H1 (cell line): Measurements from ENCODE around the gene BICD1. TPM values are rescaled to one million over a fixed set of nuclear protein-coding genes. Genes with fewer than 3 reads are reported as not detected.

Experiments used
- CTCF ChIA-PET: fragments of 300-600 bp; sonication (Branson Sonifier 250); formaldehyde crosslinking; loops from one replicate; lab custom pipeline; 2021; ENCODE audit not compliant: partially characterized antibody; lab: Charles Lee
- POLR2A ChIA-PET: fragments of 300-600 bp; sonication (Branson Sonifier 250); formaldehyde crosslinking; loops from one replicate; lab custom pipeline; 2021; ENCODE audit warnings: inconsistent platforms; ENCODE audit not compliant: partially characterized antibody; lab: Charles Lee
- DNase-seq, 2 experiments: peaks; one replicate each; pipeline versions ENCODE4 v3.0.0 to v3.0.0-alpha.2; 2010 to 2022; ENCODE audit warnings: low spot score in 2 of 2, low read depth in 1 of 2, mixed read lengths in 1 of 2
- FAIRE-seq: peaks from 2 replicates; lab custom pipeline; 2011; peaks lifted over from hg19 to GRCh38; lab: Jason Lieb, UNC
- H2AFZ ChIP-seq: 2 replicates; pipeline ENCODE4 v1.8.1; 2012; ENCODE audit warnings: low read length, inconsistent platforms
- H2AK5ac ChIP-seq: 2 replicates; pipeline ENCODE4 v1.6.1; 2013; ENCODE audit warnings: low read depth, low read length
- H2BK120ac ChIP-seq: replicated peaks from 2 replicates; pipeline ENCODE3; 2013; ENCODE audit warnings: low read depth, low read length, inconsistent platforms
- H2BK12ac ChIP-seq: 2 replicates; pipeline ENCODE4 v1.6.1; 2013; ENCODE audit warnings: low read depth, low read length
- H2BK15ac ChIP-seq: 2 replicates; pipeline ENCODE4 v1.6.1; 2013; ENCODE audit warnings: low read length
- H2BK20ac ChIP-seq: 2 replicates; pipeline ENCODE4 v1.6.1; 2013; ENCODE audit warnings: low read length
- H2BK5ac ChIP-seq: 2 replicates; pipeline ENCODE4 v1.6.1; 2013; ENCODE audit warnings: low read depth, low read length
- H3K14ac ChIP-seq: 2 replicates; pipeline ENCODE4 v1.6.1; 2013; ENCODE audit warnings: inconsistent platforms; ENCODE audit not compliant: insufficient read length
- H3K18ac ChIP-seq: 2 replicates; pipeline ENCODE4 v1.6.1; 2013; ENCODE audit warnings: low read length; ENCODE audit errors: extremely low read depth
- H3K23ac ChIP-seq: 2 replicates; pipeline ENCODE4 v1.6.1; 2013; ENCODE audit warnings: inconsistent platforms; ENCODE audit not compliant: insufficient read length
- H3K23me2 ChIP-seq: 2 replicates; pipeline ENCODE4 v1.6.1; 2013; ENCODE audit warnings: low read depth, low read length
- H3K27ac ChIP-seq: 2 replicates; pipeline ENCODE4 v1.6.1; 2011; ENCODE audit warnings: low read depth, low read length, inconsistent platforms
- H3K27me3 ChIP-seq, 4 experiments: replicated peaks in 1 of 4; 1 replicate in 1 of 4; 2 replicates in 3 of 4; pipeline versions ENCODE4 v1.6.1 to v1.8.1; 2011 to 2013; ENCODE audit warnings: low read length in 3 of 4, mild to moderate bottlenecking in 3 of 4, inconsistent platforms in 2 of 4, mixed read lengths in 2 of 4, moderate library complexity in 1 of 4; ENCODE audit not compliant: control insufficient read depth in 3 of 4, insufficient read depth in 3 of 4; ENCODE audit errors: extremely low read depth in 1 of 4
- H3K36me3 ChIP-seq, 4 experiments: 2 replicates each; pipeline versions ENCODE4 v1.6.1 to v1.8.1; 2011 to 2013; ENCODE audit warnings: mild to moderate bottlenecking in 4 of 4, low read length in 3 of 4, moderate library complexity in 2 of 4, control low read depth in 1 of 4, inconsistent platforms in 1 of 4; ENCODE audit not compliant: insufficient read depth in 4 of 4, control insufficient read depth in 2 of 4
- H3K4ac ChIP-seq: replicated peaks from 2 replicates; pipeline ENCODE3; 2013; ENCODE audit warnings: low read length, low read depth, mixed read lengths, inconsistent platforms; ENCODE audit not compliant: insufficient read length
- H3K4me1 ChIP-seq, 4 experiments: replicated peaks in 1 of 4; 1 replicate in 1 of 4; 2 replicates in 3 of 4; pipeline versions ENCODE4 v1.6.1 to v1.8.1; 2011 to 2013; ENCODE audit warnings: low read length in 3 of 4, inconsistent platforms in 2 of 4, mixed read lengths in 1 of 4; ENCODE audit not compliant: insufficient read depth in 4 of 4, control insufficient read depth in 3 of 4
- H3K4me2 ChIP-seq, 2 experiments: 2 replicates each; pipeline versions ENCODE4 v1.6.1 to v1.8.1; 2011 to 2013; ENCODE audit warnings: low read depth in 2 of 2, low read length in 2 of 2, control low read depth in 1 of 2, inconsistent platforms in 1 of 2, mild to moderate bottlenecking in 1 of 2; ENCODE audit not compliant: insufficient read depth in 1 of 2
- H3K4me3 ChIP-seq, 4 experiments: fragments of 200-600, 300-600 bp in 1 of 4; sonication (generic), shearing (Covaris generic), sonication (Bioruptor Twin) in 1 of 4; 2 replicates each; pipeline versions ENCODE4 v1.5.1 to v1.8.1; 2011 to 2016; ENCODE audit warnings: low read length in 4 of 4, low read depth in 3 of 4, control low read depth in 2 of 4, inconsistent platforms in 2 of 4, mild to moderate bottlenecking in 2 of 4, mixed read lengths in 1 of 4, moderate library complexity in 1 of 4; ENCODE audit not compliant: insufficient read depth in 2 of 4; ENCODE audit errors: extremely low read depth in 1 of 4
- H3K56ac ChIP-seq: replicated peaks from 2 replicates; pipeline ENCODE3; 2013; ENCODE audit warnings: low read depth, mild to moderate bottlenecking, mixed read lengths, low read length, inconsistent platforms; ENCODE audit not compliant: insufficient read length
- H3K79me1 ChIP-seq: 2 replicates; pipeline ENCODE4 v1.6.1; 2013; ENCODE audit warnings: low read depth, low read length, control low read depth
- H3K79me2 ChIP-seq, 2 experiments: 2 replicates each; pipeline versions ENCODE4 v1.6.1 to v1.8.1; 2012 to 2013; ENCODE audit warnings: low read length in 2 of 2, mild to moderate bottlenecking in 2 of 2, inconsistent platforms in 1 of 2; ENCODE audit not compliant: insufficient read depth in 2 of 2, control insufficient read depth in 1 of 2
- H3K9ac ChIP-seq, 4 experiments: replicated peaks in 1 of 4; 1 replicate in 1 of 4; 2 replicates in 3 of 4; pipeline versions ENCODE4 v1.6.1 to v1.8.1; 2011 to 2013; ENCODE audit warnings: low read depth in 3 of 4, low read length in 3 of 4, control low read depth in 2 of 4, mild to moderate bottlenecking in 2 of 4, moderate library complexity in 2 of 4, inconsistent platforms in 1 of 4; ENCODE audit errors: extremely low read depth in 1 of 4
- H3K9me3 ChIP-seq, 2 experiments: 2 replicates each; pipeline versions ENCODE4 v1.6.1 to v1.8.1; 2012 to 2013; ENCODE audit warnings: mild to moderate bottlenecking in 2 of 2, moderate library complexity in 2 of 2, control low read depth in 1 of 2, inconsistent platforms in 1 of 2, low read depth in 1 of 2, low read length in 1 of 2, mixed read lengths in 1 of 2; ENCODE audit not compliant: insufficient read depth in 2 of 2
- H4K20me1 ChIP-seq, 2 experiments: replicated peaks in 1 of 2; 2 replicates each; pipeline versions ENCODE3 to v1.8.1; 2011 to 2013; ENCODE audit warnings: inconsistent platforms in 2 of 2, low read length in 2 of 2, mild to moderate bottlenecking in 1 of 2; ENCODE audit not compliant: insufficient read depth in 2 of 2, control insufficient read depth in 1 of 2
- H4K5ac ChIP-seq: 2 replicates; pipeline ENCODE4 v1.6.1; 2013; ENCODE audit warnings: low read length, low read depth, mixed read lengths, inconsistent platforms; ENCODE audit not compliant: insufficient read length
- H4K8ac ChIP-seq: 2 replicates; pipeline ENCODE4 v1.8.0; 2013; ENCODE audit warnings: mild to moderate bottlenecking, moderate library complexity, low read length, inconsistent platforms; ENCODE audit not compliant: insufficient read depth; ENCODE audit errors: extremely low read depth
- H4K91ac ChIP-seq: replicated peaks from 2 replicates; pipeline ENCODE3; 2013; ENCODE audit warnings: low read length, mixed read lengths, inconsistent platforms; ENCODE audit not compliant: insufficient read length
- MAFK ChIP-seq: IDR thresholded peaks from 2 replicates; pipeline ENCODE4 v1.6.1; 2012; ENCODE audit warnings: low read depth, mild to moderate bottlenecking, improper control_type of control experiment, low read length
- SAP30 ChIP-seq: fragments of 300-600 bp; sonication (generic); IDR thresholded peaks from 2 replicates; pipeline ENCODE4 v1.7.1; 2012; ENCODE audit warnings: low read length, moderate library complexity, mild to moderate bottlenecking, inconsistent platforms; ENCODE audit not compliant: insufficient read depth, insufficient replicate concordance
- SP4 ChIP-seq: IDR thresholded peaks from 2 replicates; pipeline ENCODE4 v1.6.1; 2012; ENCODE audit warnings: low read length, inconsistent platforms
- TEAD4 ChIP-seq: IDR thresholded peaks from 2 replicates; pipeline ENCODE4 v1.6.1; 2012; ENCODE audit warnings: low read depth, low read length, inconsistent platforms, mixed read lengths
- WGBS, 2 experiments: shearing (Covaris generic) in 1 of 2; methylation state at CpG; one replicate each; pipeline versions ENCODE4 v1.1.6 to v1.1.7; 2013 to 2015; ENCODE audit warnings: low lambda C conversion rate in 2 of 2, mixed read lengths in 2 of 2, inconsistent platforms in 1 of 2, low coverage in 1 of 2, missing lambda C conversion rate in 1 of 2; ENCODE audit not compliant: insufficient replicate concordance in 2 of 2, insufficient coverage in 1 of 2, insufficient read length in 1 of 2; ENCODE audit errors: extremely low coverage in 1 of 2, missing lambda C conversion rate in 1 of 2; 5-methylcytosine and 5-hydroxymethylcytosine counted together
- polyA plus RNA-seq, 7 experiments: library from polyadenylated mRNA; depleted of rRNA in 3 of 7; stranded (reverse) in 5 of 7; unstranded in 2 of 7; fragments of >200 nt in 5 of 7; fragments of 200-250 nt in 2 of 7; gene quantifications; 1 replicate in 5 of 7; 2 replicates in 1 of 7; 4 replicates in 1 of 7; pipeline versions ENCODE4 v1.2.1 to v1.2.3, GENCODE V29; 2011 to 2013; ENCODE audit warnings: missing spikeins in 2 of 7, mixed read lengths in 2 of 7
- total RNA-seq: library from RNA; stranded (reverse); fragmentation: NEBNext Ultra II Directional; extraction: Animal tissue kit (Norgen Biotek cat#: 25700); gene quantifications from 2 replicates; pipeline ENCODE4 v1.2.1, GENCODE V29; 2021

Gene BICD1
- total and polyA plus RNA-seq, 2 of the 8 experiments (the other 6 are each of a cell fraction or from before 2014, with no cell fraction given) = 34.1 to 58.4 TPM

DNA sequence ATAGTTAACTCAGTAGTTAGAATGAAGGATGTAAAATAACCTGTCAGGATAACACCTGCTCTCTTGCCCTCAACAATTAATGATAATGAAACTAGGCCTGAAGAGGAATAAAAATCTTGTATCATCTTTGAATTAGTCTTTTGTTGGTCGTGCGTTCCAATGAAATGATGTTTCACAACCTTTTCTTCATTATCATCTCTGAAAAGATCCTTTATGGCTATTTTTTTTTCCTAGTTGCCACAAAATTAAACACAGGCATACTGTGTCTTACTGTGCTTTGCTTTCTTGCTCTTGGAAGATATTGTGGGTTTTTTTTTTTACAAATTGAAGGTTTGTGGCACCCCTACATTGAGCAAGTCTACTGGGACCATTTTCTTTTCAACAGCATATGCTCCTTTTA, 128.6 kb downstream of the BICD1 start:
- H3K23me2 ChIP-seq = no peaks in the 10 kb centered on the region
- TF ChIP-seq MAFK = no peak
- TF ChIP-seq TEAD4 = no peak
- no peak for TF ChIP-seq SP4
- no peak for TF ChIP-seq SAP30
- peaks cover 0 to 11% (median 3%) of the 10 kb centered on the region in 4 experiments; a peak in 4 of 8 replicates for H3K36me3 ChIP-seq
- no peak overlapping the region for H2BK15ac ChIP-seq
- H2BK12ac ChIP-seq = no peak overlapping the region
- H4K91ac ChIP-seq = no peak overlapping the region
- peaks cover 3% of the 10 kb centered on the region for H3K79me1 ChIP-seq
- no peak overlapping the region for H3K23ac ChIP-seq
- H2BK120ac ChIP-seq = no peak overlapping the region
- no peak overlapping the region for H3K4me2 ChIP-seq
- H3K4me3 ChIP-seq = no peak overlapping the region
- H3K79me2 ChIP-seq = peaks cover 0 to 19% of the 10 kb centered on the region in 2 experiments; a peak in 1 of 4 replicates
- no peak overlapping the region for H3K27ac ChIP-seq
- no peak overlapping the region for H2AFZ ChIP-seq
- H3K14ac ChIP-seq = no peak overlapping the region
- peaks cover 0 to 2% (median 0%) of the 10 kb centered on the region in 4 experiments; a peak in 2 of 7 replicates for H3K4me1 ChIP-seq
- no peak overlapping the region for H4K8ac ChIP-seq
- no peak overlapping the region for H2BK20ac ChIP-seq
- H3K27me3 ChIP-seq = no peaks in the 10 kb centered on the region
- FAIRE-seq (no peak), DNase-seq (no peak)
- 94% methylated on average over 2 of the region's 2 CpGs; no CpG with 5 or more reads in 1 of the 2 experiments for WGBS, 2 experiments
- H2BK5ac ChIP-seq = no peak overlapping the region
- H3K18ac ChIP-seq = no peak overlapping the region
- no peaks in the 10 kb centered on the region for H4K20me1 ChIP-seq
- no peak overlapping the region for H4K5ac ChIP-seq
- ChIA-PET POLR2A (no interaction called here), CTCF (no interaction called here)
- no peak overlapping the region for H2AK5ac ChIP-seq
- H3K9ac ChIP-seq = no peak overlapping the region
- no peak overlapping the region for H3K56ac ChIP-seq
- H3K9me3 ChIP-seq = 0 out of 4 replicates have a peak, but pooled peaks cover 0 to 5% of the 10 kb centered on the region in 2 experiments
- no peak overlapping the region for H3K4ac ChIP-seq
